ENCODE results near the gene FAM136A. TPM values are rescaled to one million over a fixed set of nuclear protein-coding genes. Genes with fewer than 3 reads are reported as not detected.
A peak's percentile ranks its signal among the peaks of the same experiment; 100 is the strongest.

FAM136A gene
- total and polyA plus RNA-seq, 10 of the 15 experiments (the other 5 are each of a cell fraction or from before 2014, with no cell fraction given) = 69.3 to 173 (median 107) TPM

DNA sequence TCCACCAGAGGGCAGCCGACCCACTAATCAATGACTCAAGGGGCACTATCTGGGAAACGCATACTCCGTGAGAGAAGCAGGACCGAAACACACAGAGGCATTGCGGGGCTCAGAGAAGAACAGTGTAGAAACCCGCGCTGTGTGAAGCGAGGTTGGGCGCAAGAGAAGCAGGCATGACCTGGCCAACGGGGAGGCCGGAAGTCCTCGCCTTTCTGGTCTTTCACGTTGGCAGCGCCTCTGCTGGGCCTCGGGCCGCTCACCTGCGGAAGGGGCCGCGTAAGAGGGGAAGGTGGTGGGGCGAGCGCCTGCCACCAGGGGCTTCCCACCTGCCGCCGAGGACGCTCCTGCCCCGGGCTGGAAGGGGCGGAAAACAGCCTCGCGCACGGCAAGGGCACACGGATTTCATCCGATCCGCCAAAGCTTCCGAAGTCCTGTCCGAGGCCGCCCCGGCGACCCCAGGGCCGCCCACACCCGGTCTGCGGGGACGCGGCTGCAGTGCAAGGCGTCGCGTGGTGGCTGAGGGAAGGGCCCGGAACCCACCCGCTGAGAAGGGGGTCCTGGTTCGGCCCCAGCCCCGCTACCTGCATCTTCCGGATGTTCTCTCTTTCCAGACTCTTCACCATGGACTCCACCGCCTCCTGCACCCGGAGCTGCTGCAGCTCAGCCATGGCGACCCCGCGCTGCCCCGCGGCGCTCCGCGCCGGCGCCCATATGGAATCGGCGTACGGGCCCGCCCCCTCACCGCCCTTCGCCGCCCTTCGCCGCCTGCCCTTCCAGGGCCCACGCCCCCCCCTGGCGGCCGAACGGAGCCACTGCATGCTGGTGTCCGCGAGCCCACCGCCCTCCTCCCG, at the start of gene FAM136A (continued):
- peak; percentile 56; the same call in 1 of the 2 replicates for TF ChIP-seq SMAD5 (IDR thresholded peaks at IDR 0.05; ENCODE audit: low read depth)
- TF ChIP-seq, protein P1, sequence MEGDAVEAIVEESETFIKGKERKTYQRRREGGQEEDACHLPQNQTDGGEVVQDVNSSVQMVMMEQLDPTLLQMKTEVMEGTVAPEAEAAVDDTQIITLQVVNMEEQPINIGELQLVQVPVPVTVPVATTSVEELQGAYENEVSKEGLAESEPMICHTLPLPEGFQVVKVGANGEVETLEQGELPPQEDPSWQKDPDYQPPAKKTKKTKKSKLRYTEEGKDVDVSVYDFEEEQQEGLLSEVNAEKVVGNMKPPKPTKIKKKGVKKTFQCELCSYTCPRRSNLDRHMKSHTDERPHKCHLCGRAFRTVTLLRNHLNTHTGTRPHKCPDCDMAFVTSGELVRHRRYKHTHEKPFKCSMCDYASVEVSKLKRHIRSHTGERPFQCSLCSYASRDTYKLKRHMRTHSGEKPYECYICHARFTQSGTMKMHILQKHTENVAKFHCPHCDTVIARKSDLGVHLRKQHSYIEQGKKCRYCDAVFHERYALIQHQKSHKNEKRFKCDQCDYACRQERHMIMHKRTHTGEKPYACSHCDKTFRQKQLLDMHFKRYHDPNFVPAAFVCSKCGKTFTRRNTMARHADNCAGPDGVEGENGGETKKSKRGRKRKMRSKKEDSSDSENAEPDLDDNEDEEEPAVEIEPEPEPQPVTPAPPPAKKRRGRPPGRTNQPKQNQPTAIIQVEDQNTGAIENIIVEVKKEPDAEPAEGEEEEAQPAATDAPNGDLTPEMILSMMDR (IDR thresholded peaks at IDR 0.05 in 2 of 3, conservative IDR thresholded peaks at IDR 0.05 in 1 of 3; ENCODE audit: control insufficient read depth in 2 of 3, extremely low read depth in 1 of 3, insufficient read depth in 1 of 3, low read depth in 3 of 3, low read length in 3 of 3) = peak; percentile 88 to 97 (median 95)
- no peak for TF ChIP-seq EZH2 (IDR thresholded peaks at IDR 0.05; ENCODE audit: borderline replicate concordance, control insufficient read depth, low read depth, low read length)
- TF ChIP-seq CEBPZ (IDR thresholded peaks at IDR 0.05; ENCODE audit: low read depth, low read length) = no peak
- TF ChIP-seq TARDBP (IDR thresholded peaks at IDR 0.05; ENCODE audit: borderline replicate concordance) = peak; percentile 14; the same call in 1 of the 2 replicates
- no peak for TF ChIP-seq ZZZ3 (IDR thresholded peaks at IDR 0.05; ENCODE audit: control insufficient read depth, insufficient read length, low read depth)
- no peak; the same call in 1 of the 2 replicates for TF ChIP-seq WRNIP1 (IDR thresholded peaks at IDR 0.05; ENCODE audit: borderline replicate concordance, low read depth, low read length)
- TF ChIP-seq GATAD2B (conservative IDR thresholded peaks at IDR 0.05; ENCODE audit: low read depth) = peak; percentile 91; the same call in 1 of the 2 replicates
- TF ChIP-seq NR2C1 (IDR thresholded peaks at IDR 0.05) = peak; percentile 91
- no peak for TF ChIP-seq YBX1 (IDR thresholded peaks at IDR 0.05)
- 0 out of 4 replicates have a peak, but pooled peaks of 1 of the 2 experiments have one; percentile 31 for TF ChIP-seq ETV6 (conservative IDR thresholded peaks at IDR 0.05 in 1 of 2, IDR thresholded peaks at IDR 0.05 in 1 of 2; ENCODE audit: borderline replicate concordance in 1 of 2, low read depth in 1 of 2)
- no peak for TF ChIP-seq NFYB (IDR thresholded peaks at IDR 0.05; ENCODE audit: insufficient read depth, low read depth, low read length)
- TF ChIP-seq MYC (IDR thresholded peaks at IDR 0.05; ENCODE audit: insufficient read depth, insufficient read length, insufficient replicate concordance, low read length, severe bottlenecking) = peak; percentile 60
- TF ChIP-seq, protein P2, sequence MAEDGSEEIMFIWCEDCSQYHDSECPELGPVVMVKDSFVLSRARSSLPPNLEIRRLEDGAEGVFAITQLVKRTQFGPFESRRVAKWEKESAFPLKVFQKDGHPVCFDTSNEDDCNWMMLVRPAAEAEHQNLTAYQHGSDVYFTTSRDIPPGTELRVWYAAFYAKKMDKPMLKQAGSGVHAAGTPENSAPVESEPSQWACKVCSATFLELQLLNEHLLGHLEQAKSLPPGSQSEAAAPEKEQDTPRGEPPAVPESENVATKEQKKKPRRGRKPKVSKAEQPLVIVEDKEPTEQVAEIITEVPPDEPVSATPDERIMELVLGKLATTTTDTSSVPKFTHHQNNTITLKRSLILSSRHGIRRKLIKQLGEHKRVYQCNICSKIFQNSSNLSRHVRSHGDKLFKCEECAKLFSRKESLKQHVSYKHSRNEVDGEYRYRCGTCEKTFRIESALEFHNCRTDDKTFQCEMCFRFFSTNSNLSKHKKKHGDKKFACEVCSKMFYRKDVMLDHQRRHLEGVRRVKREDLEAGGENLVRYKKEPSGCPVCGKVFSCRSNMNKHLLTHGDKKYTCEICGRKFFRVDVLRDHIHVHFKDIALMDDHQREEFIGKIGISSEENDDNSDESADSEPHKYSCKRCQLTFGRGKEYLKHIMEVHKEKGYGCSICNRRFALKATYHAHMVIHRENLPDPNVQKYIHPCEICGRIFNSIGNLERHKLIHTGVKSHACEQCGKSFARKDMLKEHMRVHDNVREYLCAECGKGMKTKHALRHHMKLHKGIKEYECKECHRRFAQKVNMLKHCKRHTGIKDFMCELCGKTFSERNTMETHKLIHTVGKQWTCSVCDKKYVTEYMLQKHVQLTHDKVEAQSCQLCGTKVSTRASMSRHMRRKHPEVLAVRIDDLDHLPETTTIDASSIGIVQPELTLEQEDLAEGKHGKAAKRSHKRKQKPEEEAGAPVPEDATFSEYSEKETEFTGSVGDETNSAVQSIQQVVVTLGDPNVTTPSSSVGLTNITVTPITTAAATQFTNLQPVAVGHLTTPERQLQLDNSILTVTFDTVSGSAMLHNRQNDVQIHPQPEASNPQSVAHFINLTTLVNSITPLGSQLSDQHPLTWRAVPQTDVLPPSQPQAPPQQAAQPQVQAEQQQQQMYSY (CRISPR knock-in tag; IDR thresholded peaks at IDR 0.05) = no peak
- TF ChIP-seq ZNF217 (IDR thresholded peaks at IDR 0.05) = no peak
- no peak for TF ChIP-seq NFXL1 (IDR thresholded peaks at IDR 0.05; ENCODE audit: borderline replicate concordance)
- TF ChIP-seq DPF2 (IDR thresholded peaks at IDR 0.05) = peak; percentile 78
- TF ChIP-seq SMARCA5 (IDR thresholded peaks at IDR 0.05) = peak; percentile 63
- 0 out of 2 replicates have a peak, but pooled peaks have one; percentile 54 for TF ChIP-seq POLR2AphosphoS2 (IDR thresholded peaks at IDR 0.05; ENCODE audit: low read depth, low read length)
- TF ChIP-seq CHD1 (IDR thresholded peaks at IDR 0.05; ENCODE audit: low read depth, low read length) = no peak
